Stimulated activated CD4-positive, alpha-beta T cell treated with anti-CD3 and anti-CD28 coated beads, Interleukin-12 subunit alpha, Interleukin-12 subunit beta, amount 100 ng/mL, for 4 hours (primary cell): ENCODE results near the gene CNRIP1.
"Not testable (repeated sequence)": the region's sequence is repeated elsewhere in the genome, so short reads cannot be mapped to it uniquely, and the experiment has no call there.

Experiments
- DNase-seq: peaks from one replicate; pipeline ENCODE4 v3.0.0-alpha.2; 2020

Gene CNRIP1

DNA sequence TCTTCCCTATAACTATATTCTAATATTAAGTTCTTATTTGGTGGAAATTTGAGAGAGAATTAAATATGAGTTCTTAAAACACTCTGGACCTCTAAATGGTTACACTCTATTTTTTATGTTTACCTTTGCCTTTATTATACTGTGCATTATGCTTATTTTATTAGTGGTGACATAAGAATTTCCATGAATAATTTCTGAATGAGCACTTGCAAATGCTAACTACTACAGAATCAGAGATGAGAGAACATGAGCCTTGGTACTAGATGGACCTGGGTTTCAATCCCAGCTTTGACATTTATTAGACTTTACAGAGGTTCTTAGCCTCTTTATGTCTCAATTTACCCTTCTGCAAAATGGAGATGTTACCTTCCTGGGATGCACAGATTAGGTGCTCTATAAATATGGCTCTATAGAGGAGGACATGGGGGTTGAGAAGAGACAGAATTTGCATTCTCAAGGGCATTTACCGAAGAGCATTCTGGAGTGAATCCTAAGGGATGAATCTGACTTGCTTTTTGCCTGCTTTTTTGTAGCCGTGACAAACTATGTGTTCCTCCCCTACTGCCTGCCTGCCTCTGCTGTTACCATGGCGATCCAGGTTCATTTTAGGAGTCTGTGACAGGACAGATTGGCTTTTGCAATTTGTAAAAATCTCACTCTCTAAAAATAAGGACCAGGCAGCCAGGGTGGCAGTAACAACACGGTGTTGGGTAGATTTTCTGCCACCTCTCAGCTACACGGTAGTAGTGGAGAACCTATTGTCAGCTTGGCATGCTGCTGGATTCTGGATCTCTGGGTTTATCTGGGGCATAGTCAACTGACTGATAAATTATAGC, 20.7 kb upstream of the CNRIP1 start:
- DNase-seq, result no peak

DNA sequence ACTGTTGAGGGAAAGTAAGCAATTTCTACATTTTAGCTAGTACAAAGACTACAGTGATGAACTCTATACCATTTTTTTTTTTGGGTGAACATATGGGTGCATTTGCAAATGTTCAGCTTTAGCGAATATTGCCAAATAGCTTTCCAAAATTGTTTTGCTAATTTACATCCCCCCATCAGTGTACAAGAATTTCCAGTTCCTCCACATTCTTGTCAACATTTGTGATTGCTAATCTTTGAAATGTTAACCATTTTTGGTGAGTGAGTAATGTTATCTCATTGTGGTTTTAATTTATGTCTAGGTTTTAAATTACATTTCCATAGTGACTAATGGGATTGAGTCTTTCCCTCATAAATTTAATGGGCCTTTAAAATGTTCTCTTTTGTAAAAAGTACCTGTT, 16.4 kb upstream of the CNRIP1 start:
- no peak for DNase-seq

DNA sequence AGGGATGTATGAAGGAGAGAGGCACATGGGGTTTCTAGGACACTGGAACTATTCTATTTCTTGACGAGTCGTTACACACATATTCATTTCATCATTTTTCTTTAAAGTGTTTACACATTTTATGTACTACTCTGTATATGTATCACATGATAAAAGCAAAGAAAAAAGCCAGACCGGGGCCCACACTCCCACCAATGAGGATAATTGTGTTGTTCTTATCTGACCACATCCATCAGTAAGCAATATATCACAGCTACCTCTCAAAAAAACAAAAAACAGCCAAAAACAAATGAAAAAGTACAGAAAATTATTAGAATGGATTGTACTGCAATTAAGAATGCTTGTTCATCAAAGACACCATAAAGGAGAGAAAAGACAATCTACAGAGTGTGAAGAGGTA, 14.2 kb upstream of the CNRIP1 start:
- DNase-seq, result no peak

DNA sequence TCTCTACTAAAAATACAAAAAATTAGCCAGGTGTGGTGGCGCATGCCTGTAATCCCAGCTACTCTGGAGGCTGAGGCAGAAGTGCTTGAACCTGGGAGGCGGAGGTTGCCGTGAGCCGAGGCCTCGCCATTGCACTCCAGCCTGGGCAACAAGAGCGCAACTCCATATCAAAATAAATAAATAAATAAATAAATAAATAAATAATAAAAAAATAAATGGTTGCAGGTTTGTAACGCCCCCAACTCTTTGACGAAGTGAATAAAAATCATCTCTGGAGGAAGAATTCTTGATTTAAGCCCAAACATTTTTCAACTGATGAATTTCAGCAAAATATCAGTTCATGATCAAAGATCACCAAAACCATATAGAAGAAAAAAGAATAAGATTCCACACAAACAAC, 13.3 kb upstream of the CNRIP1 start:
- no peak for DNase-seq

DNA sequence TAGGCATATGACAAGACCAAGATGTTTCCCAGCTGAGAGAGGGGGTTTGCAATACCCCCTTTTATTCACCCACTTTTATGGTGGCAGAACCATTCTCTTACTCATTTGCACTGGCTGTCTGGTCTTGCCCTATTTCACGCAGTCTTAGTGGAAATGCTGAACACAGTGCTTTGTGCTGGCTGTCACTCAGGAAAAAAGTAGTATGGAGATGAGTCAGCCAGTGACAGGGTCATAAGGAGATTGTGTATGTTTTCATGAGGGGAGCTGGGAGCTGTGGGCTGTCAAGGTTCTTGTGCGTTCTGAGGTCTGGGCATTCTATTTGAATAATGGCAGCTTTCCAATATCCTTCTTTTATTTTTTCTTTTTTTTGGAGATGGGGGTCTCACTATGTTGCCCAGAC, 10.9 kb upstream of the CNRIP1 start:
- DNase-seq, result no peak

DNA sequence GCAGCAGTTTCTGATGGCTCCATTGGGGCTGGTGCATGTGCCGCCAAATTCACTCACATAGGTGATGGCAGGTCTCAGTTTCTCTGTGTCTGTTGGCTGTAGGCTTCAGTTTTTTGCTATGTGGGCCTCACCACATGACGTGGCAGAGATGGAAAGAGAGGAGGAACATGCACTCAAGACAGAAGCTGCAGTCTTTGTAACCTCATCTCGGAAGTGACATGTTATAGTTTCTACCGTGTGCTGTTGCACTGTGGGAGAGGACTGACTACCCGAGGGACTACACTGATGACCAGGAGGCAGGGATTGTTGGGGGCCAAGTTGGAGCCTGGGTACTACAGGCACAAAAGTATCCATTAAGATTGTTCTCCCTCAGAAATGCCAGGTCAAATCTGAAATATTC, 9.2 kb upstream of the CNRIP1 start:
- no peak for DNase-seq

DNA sequence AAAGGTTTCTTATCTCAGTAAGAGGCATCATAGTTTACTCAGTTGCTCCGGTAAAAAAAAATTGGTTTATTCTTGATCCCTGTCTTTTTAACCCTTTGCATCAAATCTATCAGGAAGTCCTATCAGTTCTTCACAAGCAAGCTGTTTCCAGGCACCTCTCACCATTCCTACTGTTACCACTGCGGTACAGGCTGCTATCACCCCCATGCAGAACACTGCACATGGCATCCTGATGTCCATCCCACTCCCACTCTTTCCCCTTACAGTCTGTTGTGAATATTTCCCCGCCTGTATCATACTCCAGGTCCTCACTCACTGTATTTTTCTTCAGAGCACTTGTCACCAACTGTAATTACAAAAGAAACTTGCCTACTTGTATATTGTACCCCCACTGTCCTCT, 5.3 kb upstream of the CNRIP1 start:
- DNase-seq, result no peak

DNA sequence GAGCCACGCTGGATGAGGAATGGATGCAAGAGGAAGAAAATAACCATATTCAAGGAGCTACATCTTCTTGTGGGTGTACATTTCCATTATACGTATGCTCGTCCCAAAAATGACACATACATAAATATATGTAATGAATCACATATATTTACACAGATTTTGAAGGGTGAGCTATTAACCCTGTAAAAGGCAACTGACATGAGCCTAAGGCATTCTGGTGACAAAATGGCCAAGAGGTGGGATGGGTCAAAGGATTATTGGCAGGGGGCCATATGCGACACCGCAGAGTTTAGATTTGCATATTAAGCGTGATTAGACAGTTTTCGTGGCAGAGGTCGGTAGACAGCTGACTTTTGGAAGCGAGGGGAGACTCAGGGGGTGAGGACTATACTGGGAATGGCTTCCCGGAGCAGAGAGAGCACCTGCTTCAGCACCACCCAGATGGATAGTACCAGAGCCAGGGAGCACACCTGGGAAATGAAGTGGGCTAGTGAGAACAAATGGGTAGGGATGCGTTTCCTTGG, 431 bp upstream of the CNRIP1 start:
- no peak for DNase-seq

DNA sequence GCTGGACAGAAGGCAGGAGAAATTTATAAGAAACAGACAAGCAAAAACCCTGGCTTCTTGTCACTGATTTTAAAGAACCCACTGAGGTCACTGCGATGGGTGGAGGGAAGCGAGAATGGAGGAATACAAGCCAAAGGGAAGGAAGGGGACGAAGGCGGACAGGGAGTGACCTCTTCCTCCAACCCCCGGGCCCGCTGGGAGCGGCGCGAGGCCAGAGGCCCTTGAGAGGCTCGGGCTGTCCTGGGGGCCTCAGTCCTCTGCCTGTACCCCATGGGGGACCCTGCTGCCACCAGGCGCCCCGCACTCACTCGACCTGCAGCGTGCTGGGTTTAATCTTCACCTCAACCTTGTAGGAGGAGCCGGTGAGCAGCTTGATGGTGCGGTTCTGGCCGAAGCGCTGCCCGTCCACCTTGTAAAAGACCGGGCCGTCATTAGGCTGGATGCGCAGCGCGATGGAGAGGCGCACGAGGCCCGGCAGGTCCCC, 793 bp downstream of the CNRIP1 start:
- DNase-seq, result no peak

DNA sequence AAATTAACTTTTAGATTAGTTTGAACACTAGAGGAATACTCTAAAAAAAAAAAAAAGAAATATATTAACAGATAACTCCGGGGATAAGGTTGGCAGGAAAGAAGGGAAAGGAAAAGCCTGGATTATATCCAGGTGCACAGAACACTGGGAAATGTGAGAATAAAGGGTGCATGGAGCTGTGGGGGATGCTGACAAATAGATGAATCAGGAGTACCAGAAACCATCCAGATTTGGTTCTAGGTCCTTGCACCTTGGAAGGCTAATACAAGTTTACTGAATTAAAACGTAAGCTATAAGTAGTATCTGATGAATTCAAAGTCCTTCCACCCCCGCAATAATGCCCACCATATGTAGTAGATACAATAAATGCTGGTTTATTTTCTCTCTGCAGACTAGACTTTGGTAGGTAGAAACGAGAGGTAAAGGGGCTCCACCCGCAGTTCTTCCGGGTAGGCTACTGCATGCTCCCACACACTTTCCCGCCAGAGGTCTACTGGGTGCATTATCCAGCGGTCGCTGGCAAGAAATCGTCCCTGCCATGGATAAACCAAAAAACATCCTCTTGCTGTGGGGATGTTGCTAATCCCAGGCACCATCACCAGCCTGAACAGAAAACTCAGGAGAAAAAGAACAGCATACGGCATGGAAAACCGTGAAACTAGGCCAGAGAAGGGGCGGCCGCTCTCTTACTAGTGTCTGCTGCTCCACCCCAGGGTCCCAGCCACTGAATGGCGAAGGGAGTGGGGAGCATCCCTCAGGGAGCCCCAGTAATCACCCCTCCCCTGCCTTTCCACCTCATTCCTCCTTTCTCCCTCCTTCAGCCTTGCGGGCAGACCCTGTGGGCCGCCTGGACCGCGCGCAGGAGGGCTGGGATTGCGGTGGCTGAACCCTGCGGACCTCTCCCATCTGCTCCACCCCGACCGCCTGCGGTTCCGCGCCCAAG, 1.5 kb downstream of the CNRIP1 start:
- no peak for DNase-seq

DNA sequence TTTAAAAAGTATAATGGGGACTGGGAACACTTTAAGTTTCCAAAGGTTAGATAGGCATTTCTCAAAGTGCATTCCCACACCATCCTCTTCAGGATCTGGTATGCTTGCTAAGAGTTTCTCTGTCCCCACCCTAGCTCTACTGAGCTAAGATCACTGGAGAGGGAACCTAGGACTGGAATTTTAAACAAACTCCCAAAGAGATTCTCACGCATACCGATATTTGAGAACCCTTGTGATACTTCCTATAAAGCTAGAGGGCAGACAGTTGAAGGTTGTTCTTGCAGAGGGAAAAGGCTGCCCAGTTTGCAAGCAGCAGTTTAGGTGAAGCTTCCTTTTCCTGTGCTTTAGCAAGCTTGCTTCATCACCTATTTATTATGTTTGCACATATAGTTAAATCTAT, 3.6 kb downstream of the CNRIP1 start:
- no peak for DNase-seq

DNA sequence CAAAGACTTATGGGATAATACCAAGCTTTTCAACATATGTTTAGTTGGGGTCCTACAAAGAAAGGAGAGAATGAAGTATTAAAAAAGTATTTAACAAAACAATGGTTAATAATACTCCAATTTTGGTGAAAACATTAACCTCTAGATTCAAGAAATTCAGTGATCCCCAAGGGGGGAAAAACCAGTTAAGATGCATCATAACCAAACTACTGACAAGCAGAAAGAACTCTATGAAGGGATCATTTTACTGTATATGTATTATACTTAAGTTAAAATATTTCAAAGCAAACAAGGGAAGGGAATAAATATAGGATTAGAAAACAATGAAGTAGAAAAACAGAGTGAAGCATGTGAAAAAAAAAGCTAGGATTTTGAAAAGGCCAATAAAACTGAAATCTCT, 8.7 kb downstream of the CNRIP1 start:
- DNase-seq, result no peak

DNA sequence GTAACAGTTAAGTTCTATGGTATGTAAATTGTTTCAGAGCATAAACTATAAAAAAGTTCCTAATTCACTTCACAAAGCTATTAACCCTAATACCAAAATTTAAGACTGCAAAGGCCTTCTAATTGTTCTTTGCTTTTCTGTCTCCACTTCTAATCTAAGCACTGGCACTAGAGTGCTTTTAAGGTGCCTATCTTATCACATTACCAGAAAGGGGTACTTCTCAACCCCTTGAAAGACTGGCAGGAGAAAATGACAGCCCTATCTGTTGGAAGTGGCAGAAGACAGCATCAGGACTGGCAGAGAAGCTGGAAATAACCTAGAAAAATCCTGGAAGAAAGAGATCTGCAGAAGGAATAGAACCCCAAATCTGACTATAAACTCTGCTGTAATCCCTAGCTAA, 10.3 kb downstream of the CNRIP1 start:
- no peak for DNase-seq

DNA sequence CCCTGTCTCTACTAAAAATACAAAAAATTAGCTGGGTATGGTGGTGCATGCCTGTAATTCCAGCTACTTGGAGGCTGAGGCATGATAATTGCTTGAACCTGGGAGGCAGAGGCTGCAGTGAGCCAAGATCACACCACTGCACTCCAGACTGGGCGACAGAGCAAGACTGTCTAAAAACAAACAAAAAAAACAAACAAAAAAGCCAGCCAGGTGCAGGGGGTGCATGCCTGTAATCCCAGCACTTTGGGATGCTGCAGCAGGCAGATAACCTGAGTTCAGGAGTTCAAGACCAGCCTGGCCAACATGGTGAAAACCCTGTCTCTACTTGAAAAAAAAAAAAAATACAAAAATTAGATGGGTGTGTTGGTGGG, 15.9 kb downstream of the CNRIP1 start:
- DNase-seq, result not testable (repeated sequence)

DNA sequence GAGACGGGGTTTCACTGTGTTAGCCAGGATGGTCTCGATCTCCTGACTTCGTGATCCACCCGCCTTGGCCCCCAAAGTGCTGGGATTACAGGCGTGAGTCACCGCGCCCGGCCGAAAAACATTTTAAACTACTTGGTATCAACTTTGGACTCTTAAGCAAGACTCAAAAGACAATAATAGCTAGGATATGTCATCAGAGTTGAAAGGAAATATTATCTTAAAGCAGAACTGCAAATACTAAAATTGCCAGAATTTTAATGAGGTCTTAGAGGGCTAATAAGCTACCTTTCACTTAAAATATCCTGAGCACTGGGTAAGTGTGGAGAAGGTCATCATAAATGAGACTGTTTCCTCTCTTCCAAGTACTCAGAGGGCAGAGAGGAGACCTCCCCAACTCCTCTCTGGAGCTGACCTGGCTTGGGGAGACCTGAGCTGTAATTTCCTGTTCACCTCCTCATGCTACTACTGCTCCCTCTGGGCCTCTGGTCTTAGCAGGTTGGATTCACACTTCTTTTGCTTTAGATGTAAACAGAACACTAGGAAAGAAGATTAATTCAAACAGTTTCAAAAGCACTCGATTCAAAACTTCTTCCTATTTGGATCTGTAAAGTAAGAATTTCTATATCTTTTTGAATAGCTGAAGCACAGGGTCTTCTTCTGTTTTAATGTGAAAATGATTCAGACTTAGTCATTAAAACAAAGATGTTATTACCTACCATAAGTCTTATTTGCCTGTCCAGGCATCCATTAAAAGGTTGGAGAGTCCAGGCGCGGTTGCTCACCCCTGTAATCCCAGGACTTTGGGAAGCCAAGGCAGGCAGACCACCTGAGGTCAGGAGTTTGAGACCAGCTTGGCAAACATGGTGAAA, 16.5 kb downstream of the CNRIP1 start:
- no peak for DNase-seq

DNA sequence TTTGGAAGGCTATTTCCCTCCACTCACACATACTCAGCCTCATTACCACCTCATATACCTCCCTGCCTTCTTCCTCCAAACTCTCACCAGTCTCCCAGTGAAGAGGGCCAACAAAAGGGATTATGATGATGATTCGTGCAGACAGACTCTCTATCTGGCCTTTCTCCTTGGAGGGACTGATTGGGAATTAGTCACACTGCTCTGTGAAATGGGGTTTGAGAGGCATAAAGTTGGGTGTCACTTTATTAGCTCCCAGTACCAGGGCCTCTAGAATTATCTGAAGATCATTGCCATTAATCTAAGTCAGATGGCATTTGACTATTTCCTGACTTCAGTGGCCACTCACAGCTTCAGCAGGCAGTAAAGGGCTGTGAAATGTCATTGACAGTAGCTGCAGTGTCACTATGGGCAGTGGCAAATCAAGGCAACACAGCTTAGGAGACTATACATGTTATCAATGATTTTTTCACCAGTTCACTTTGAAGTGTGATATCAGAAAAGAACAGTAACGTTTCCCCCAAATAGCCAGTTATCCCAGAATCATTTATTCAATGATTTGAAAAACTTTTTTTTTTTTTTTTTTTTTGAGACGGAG, 17.4 kb downstream of the CNRIP1 start:
- no peak for DNase-seq

DNA sequence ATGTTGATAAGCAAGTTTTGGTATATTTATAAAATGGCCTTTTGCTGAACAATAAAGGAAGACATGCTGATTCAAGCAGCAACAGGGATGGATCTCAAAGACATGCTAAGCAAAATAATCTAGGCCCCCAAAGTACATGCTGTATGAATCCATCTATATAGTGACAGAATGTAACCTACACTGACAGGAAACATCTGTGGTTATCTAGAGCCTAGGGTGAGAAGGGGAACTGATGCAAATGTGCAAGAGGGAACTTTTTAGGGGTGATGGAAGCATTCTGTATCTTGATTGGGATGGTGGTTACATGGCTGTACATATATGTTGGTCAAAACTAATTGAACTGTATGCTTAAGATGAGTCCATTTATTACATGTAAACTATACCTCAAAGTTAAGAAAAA, 24.2 kb downstream of the CNRIP1 start:
- DNase-seq, result no peak

DNA sequence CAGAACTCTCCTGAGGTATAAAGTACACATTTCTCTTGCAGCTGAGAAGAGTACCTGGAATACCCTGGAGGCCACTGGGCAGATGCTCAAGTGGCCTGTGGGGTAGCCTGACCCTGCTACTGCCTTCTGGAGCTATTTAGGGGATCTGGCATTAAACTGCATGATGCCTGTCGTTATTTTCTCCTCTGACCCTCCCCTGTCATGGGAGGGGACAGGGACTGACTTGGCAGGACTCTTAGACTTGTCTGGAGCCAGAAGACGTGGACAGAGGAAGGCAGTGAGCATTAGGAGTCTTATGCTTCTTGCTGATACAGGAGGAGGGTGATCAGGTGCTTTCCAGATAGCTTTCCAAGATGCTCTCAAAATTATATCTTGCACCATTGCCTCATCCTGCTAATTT, 24.8 kb downstream of the CNRIP1 start:
- no peak for DNase-seq

DNA sequence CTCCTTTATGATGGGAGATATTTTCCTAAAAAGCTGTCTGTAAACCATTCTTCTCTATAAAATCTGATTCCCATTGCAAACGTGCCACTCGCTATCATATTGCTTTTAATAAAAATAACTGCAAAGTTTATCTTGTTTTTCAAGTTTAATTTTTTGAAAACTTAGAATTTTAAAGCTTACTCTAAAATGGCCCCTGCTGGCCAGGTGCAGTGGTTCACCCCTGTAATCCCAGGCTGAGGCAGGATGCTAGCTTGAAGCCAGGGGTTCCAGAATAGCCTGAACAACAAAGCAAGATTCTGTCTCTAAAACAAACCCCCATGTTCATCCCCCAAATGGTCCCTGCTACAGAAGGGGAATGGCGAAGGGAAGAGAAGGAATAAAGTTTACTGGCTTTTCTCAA, 25.6 kb downstream of the CNRIP1 start:
- DNase-seq, result no peak

DNA sequence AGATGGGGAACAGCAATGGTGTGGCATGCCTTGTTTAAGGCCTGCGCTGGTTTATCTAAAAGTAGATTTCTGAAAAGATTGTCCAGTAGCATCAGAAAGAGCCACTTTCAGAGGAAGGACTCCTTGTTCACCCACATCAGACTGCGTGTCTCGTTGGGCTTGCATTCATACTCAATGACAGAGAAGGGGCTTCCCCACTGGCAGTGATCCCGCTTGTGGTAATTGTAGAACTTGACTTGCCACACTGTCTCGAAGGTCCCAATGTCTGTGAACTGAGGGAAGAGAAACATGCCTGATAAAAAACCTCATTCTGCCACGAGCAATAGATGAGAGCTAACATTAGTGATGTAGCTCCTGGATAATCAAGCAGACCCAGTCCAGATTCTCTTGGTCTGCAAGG, 26.0 kb downstream of the CNRIP1 start:
- DNase-seq, result no peak

DNA sequence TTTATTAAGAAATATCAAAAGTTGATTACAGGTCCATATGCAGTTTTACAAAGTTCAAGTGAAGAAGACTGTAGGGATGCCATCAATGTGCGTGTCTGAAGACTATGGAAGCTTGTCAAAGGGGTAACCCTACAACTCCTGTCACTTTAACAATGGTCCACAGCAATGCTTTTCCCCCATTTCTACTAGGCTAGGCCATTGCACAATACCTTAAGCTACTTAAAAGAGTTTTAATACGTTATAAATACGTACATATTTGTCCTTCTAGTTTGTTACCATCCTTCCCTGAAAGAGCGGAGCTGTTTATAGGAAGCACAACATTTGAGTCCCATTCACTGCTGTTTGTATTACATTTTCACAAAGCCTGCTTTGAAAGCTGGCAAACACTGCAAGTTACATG, 26.7 kb downstream of the CNRIP1 start:
- DNase-seq, result no peak

DNA sequence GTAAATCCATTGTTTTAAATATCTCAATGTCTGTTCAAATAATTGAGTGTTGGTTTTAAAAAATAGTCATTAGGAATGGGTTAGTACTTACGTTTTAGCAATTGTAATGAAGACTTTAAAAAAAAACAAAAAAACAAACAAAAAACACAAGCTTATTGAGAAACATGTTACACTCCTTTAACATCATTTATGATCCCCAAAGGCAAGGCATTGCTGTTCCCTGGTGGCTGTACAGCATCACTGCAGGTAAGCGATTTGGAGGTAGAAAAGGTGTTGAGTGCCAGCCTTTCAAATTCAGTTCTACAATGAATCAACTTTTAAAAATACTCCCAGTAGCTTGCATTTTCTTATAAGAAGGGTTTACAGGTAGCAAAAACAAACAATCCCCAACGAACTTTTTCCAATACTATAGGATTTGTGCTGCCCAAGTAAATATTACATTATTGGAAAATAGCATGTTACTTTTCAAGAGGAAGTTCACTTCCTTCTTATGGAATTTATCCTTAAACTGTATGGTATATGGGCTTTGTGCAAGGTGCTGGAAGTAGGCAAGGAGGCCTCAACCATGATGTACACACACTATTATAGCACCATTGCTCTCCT, 27.5 kb downstream of the CNRIP1 start:
- no peak for DNase-seq
